ENCODE data around the gene EYA4. TPM values are rescaled to one million over a fixed set of nuclear protein-coding genes. Genes with fewer than 3 reads are reported as not detected.

EYA4 gene
- total and polyA plus RNA-seq, 8 donors, result 0.03 to 16.3 (median 0.87) TPM; not detected in 1

- Histone ChIP-seq H3K4me1 (peaks cover 0 to 11% (median 0%) of the 10 kb centered on the region in 4 donors), H3K27me3 (no peaks in the 10 kb centered on the region), H3K4me3 (no peak overlapping the region), H3K9me3 (no peaks in the 10 kb centered on the region), H3K36me3 (no peaks in the 10 kb centered on the region), H3K27ac (no peak overlapping the region)
- DNase-seq, result no peak
- TF ChIP-seq EP300 (IDR thresholded peaks at IDR 0.05) (no peak), POLR2A (IDR thresholded peaks at IDR 0.05) (no peak), POLR2AphosphoS5 (IDR thresholded peaks at IDR 0.05) (no peak), CTCF (IDR thresholded peaks at IDR 0.05) (no peak)
- 20 to 42% (median 26%) methylated on average over 7 of the region's 7 CpGs for WGBS, 5 donors
- intact Hi-C loops (cut with DNase I; ENCODE audit: low total_unique reads), result no loop called here
These were observed 128.7 kb downstream of the EYA4 start for GRCh38 chr6:133369773-133370272.

DNA sequence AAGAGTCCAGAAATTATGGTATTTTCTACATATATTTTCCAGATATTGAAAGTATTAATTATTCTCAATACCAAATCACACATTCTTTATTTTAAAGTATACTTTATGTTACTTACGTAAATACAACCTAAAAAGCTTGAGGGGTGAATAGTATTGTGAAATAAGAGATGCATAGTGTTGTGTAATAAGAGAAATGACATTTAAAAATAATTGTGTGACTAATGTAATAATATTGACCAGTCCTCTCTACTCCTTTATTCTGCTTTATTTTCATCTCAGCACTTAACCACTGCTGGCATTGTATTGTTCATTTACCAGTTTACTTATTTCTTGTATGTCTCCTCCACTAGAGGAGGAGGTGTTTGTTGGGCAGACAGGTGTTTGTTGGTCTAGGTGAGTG lies 135.6 kb downstream of the EYA4 start:
- intact Hi-C loops (cut with DNase I; ENCODE audit: low total_unique reads), result no loop called here
- H3K27me3 ChIP-seq, result no peaks in the 10 kb centered on the region
- no peaks in the 10 kb centered on the region for H3K36me3 ChIP-seq
- TF ChIP-seq CTCF (IDR thresholded peaks at IDR 0.05), result no peak
- DNase-seq, result no peak
- no peak overlapping the region for H3K4me3 ChIP-seq
- H3K27ac ChIP-seq, result no peak overlapping the region
- WGBS, 5 donors, result 88 to 97% (median 90%) methylated on average over 1 of the region's 1 CpG
- no peaks in the 10 kb centered on the region for H3K4me1 ChIP-seq
- H3K9me3 ChIP-seq, result no peaks in the 10 kb centered on the region

- Histone ChIP-seq H3K4me3 (no peak overlapping the region), H3K4me1 (no peaks in the 10 kb centered on the region), H3K9me3 (no peaks in the 10 kb centered on the region), H3K36me3 (no peaks in the 10 kb centered on the region), H3K27ac (no peak overlapping the region), H3K27me3 (no peaks in the 10 kb centered on the region)
- no peak for DNase-seq
- intact Hi-C loops (cut with DNase I; ENCODE audit: low total_unique reads), result no loop called here
- WGBS, 5 donors, result 65 to 79% (median 71%) methylated on average over 6 of the region's 6 CpGs
- no peak for TF ChIP-seq POLR2A (IDR thresholded peaks at IDR 0.05)
- TF ChIP-seq EP300 (IDR thresholded peaks at IDR 0.05), result no peak
- no peak for TF ChIP-seq CTCF (IDR thresholded peaks at IDR 0.05)
- TF ChIP-seq POLR2AphosphoS5 (IDR thresholded peaks at IDR 0.05), result no peak
These were observed 136.1 kb downstream of the EYA4 start for GRCh38 chr6:133377219-133377618.

- H3K36me3 ChIP-seq, result no peaks in the 10 kb centered on the region
- intact Hi-C loops (cut with DNase I; ENCODE audit: low total_unique reads), result no loop called here
- 71 to 92% (median 85%) methylated on average over 1 of the region's 1 CpG for WGBS, 5 donors
- TF ChIP-seq POLR2A (IDR thresholded peaks at IDR 0.05), result no peak
- TF ChIP-seq POLR2AphosphoS5 (IDR thresholded peaks at IDR 0.05), result no peak
- no peaks in the 10 kb centered on the region for H3K27me3 ChIP-seq
- no peaks in the 10 kb centered on the region for H3K9me3 ChIP-seq
- no peak for DNase-seq
- H3K27ac ChIP-seq, result no peak overlapping the region
- H3K4me1 ChIP-seq, result no peaks in the 10 kb centered on the region
- H3K4me3 ChIP-seq, result no peak overlapping the region
These were observed 138.9 kb downstream of the EYA4 start for GRCh38 chr6:133380047-133380446.

DNA sequence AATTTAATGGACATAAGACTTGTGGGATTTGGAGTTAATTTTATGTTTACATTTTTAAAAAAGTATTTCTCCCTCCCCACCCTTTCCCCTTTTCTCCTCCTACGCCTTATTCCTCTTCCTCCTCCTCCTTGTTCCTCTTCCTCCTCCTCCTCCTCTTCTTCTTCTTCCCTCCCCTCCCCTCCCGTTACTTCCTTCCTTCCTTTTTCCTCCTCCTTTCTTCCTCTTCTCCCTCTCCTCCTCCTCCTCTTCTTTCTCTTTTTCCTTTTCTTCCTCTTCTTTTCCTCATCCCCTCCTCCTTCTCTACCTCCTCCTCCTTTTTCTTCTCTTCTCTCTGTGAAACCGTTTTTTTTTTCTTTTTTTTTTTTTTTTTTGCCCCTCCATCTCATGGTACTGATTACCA lies 139.6 kb downstream of the EYA4 start:
- no peaks in the 10 kb centered on the region for H3K9me3 ChIP-seq
- no peak overlapping the region for H3K27ac ChIP-seq
- no peak overlapping the region for H3K4me3 ChIP-seq
- H3K4me1 ChIP-seq, result no peaks in the 10 kb centered on the region
- intact Hi-C loops (cut with DNase I; ENCODE audit: low total_unique reads), result no loop called here
- 49 to 85% (median 74%) methylated on average over 3 of the region's 3 CpGs for WGBS, 5 donors
- H3K36me3 ChIP-seq, result no peaks in the 10 kb centered on the region
- no peaks in the 10 kb centered on the region for H3K27me3 ChIP-seq
- TF ChIP-seq POLR2AphosphoS5 (IDR thresholded peaks at IDR 0.05), result no peak
- no peak for TF ChIP-seq EP300 (IDR thresholded peaks at IDR 0.05)
- TF ChIP-seq POLR2A (IDR thresholded peaks at IDR 0.05), result no peak
- no peak for TF ChIP-seq CTCF (IDR thresholded peaks at IDR 0.05)
- no peak for DNase-seq
